ENCODE measurements around the gene CCDC187. TPM values are rescaled to one million over a fixed set of nuclear protein-coding genes. Genes with fewer than 3 reads are reported as not detected.
A peak's percentile ranks its signal among the peaks of the same experiment; 100 is the strongest.

CCDC187 gene
- total and polyA plus RNA-seq, 4 experiments from 2014 or later = not detected

DNA sequence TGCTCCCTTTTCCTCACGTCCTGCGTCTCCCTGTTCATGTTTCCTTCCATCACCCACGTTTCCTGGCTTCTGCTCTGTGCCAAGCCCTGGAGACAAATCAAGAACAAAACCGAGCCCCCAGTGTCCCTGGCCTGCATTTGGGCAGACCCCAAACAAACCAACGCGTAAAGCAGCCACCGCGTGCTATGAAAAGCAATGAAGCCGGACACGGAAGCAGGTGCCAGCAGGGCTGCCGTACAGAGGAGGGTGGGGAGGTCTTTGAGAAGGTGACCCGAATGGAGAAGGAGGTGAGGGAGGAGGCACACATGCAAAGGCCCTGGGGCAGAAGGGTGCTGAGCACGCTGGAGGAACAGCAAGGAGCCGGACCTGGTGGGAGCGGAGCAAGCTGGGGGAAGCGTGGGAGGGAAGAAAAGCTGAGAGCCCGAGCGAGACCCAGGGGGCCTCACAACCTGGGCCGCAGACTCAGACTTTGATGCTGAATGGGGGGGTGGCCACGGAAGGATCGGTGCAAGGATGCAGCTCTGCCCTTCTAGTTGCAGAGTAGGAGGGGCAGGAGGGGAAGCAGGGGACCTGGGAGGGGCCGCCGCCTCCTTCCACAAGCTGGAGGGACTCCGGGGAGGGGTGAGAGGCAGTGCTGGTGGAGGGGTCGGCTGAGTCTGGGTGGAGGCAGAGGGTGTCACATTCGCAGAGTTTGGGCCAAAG, 56.9 kb downstream of the CCDC187 start:
- Histone ChIP-seq H3K27me3 (ENCODE audit: insufficient read depth, low read length) (no peaks in the 10 kb centered on the region), H3K4me1 (ENCODE audit: insufficient read depth, low read length) (peaks cover 35% of the 10 kb centered on the region), H3K9me3 (ENCODE audit: control insufficient read depth in 1 of 2, low read length in 2 of 2) (no peaks in the 10 kb centered on the region), H3K4me3 (ENCODE audit: low read length in 2 of 2) (no peak overlapping the region), H3K36me3 (ENCODE audit: insufficient read depth, low read length) (no peaks in the 10 kb centered on the region), H3K27ac (ENCODE audit: low read depth, low read length) (no peak overlapping the region)
- Mint-ChIP-seq H3K4me1 (peaks cover 24 to 32% (median 27%) of the 10 kb centered on the region in 4 donors), H3K27ac (peak overlapping the region in 3 of 7 donors; percentile 42 to 85 (median 55)), H3K4me3 (peak overlapping the region in 2 of 8 donors; percentile 1 to 20), H3K9me3 (no peaks in the 10 kb centered on the region), H3K36me3 (peaks cover 0 to 5% of the 10 kb centered on the region in 2 donors), H3K27me3 (no peaks in the 10 kb centered on the region)
- intact Hi-C loops (cut with micrococcal nuclease) = loop anchor here (5.0 to 10.0 kb wide), 3 partner anchors 132 to 340 kb away; partner anchors contain the start of genes CAMSAP1, SEC16A and TMEM250
- no peak for DNase-seq
- CTCF ChIA-PET (ENCODE audit: partially characterized antibody) = no interaction called here
- POLR2A ChIA-PET (ENCODE audit: partially characterized antibody) = interaction anchor here (0.9 kb wide), 1 partner anchor 20 kb away, joined by 3 read pairs; no protein-coding TSS in a partner anchor

DNA sequence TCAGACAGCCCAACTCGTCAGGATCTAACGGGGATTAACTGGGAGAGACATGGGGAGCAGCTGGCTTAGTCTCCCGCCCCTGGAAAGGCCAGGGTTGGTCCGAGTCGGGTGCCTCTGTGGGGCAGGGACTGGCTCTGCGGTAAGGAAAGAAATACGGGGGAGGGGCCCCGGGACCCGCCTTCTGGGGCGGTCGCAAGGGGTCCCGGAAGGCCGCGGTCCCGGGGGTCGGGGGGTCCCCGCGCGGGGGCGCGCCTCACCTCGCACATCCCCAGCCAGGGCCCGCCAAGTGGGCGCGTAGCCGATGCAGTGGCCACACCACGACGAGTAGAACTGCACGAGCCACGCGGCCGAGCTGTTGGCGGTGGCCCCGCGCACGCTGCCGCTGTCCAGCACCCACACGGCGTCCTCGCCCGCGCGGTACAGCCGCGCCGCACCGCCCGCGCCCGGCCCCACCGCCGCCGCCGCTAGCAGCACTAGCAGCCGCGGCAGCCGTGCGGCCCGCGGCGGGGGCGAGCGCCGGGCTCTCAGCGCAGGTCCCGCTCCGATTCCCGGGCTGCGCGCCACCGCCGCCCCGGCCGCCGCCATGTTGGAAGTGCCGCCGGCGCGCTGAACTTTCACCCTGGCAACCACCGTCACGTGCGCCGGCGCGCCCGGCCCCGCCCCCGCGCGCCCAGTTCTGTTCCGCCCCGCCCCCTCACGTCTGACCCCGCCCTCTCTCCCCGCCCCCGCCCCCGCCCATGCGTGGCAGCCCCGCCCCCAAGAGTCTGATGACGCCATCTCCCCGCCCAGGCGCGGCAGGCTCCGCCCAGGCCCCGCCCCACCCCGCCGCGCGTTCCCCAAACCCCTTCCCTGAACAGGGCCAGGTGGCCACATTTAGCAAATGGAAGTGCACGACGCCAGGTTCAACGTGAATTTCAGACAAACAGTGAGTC, 58.4 kb downstream of the CCDC187 start, which contains the start of gene QSOX2:
QSOX2 (minus strand) TSS at position 594 of the 932 bp plus-strand sequence; CDS start at position 585, 9 bp downstream.
- Mint-ChIP-seq H3K27ac (peak within 1 kb of the TSS; percentile 85 to 94 (median 92)), H3K9me3 (no peaks in the 10 kb centered on the region), H3K27me3 (no peaks in the 10 kb centered on the region), H3K36me3 (peaks cover 0 to 8% of the 10 kb centered on the region in 2 donors), H3K4me3 (peak within 1 kb of the TSS; percentile 91 to 97 (median 94)), H3K4me1 (peaks cover 25 to 40% (median 32%) of the 10 kb centered on the region in 4 donors)
- peaks cover 35% of the 10 kb centered on the region for H3K4me1 ChIP-seq (ENCODE audit: insufficient read depth, low read length)
- ChIA-PET CTCF (ENCODE audit: partially characterized antibody) (interaction anchor here (0.7 to 0.9 kb wide), 2 partner anchors 21 to 117 kb away, joined by 3 read pairs; no protein-coding TSS in a partner anchor), POLR2A (ENCODE audit: partially characterized antibody) (interaction anchor here (1.0 to 1.5 kb wide), 3 partner anchors 20 to 22 kb away, joined by 3 to 10 read pairs (median 3); no protein-coding TSS in a partner anchor)
- no peaks in the 10 kb centered on the region for H3K27me3 ChIP-seq (ENCODE audit: insufficient read depth, low read length)
- peak; percentile 78 to 89 (median 84) for DNase-seq
- intact Hi-C loops (cut with micrococcal nuclease) = loop anchor here (1.0 to 10.0 kb wide), 6 partner anchors 22 to 338 kb away; partner anchors contain the start of genes CAMSAP1, DNLZ, SEC16A and TMEM250
- no peaks in the 10 kb centered on the region for H3K9me3 ChIP-seq (ENCODE audit: control insufficient read depth in 1 of 2, low read length in 2 of 2)
- peak within 1 kb of the TSS; percentile 32 for H3K27ac ChIP-seq (ENCODE audit: low read depth, low read length)
- peak within 1 kb of the TSS; percentile 50 to 57 for H3K4me3 ChIP-seq (ENCODE audit: low read length in 2 of 2)
- H3K36me3 ChIP-seq (ENCODE audit: insufficient read depth, low read length) = no peaks in the 10 kb centered on the region

DNA sequence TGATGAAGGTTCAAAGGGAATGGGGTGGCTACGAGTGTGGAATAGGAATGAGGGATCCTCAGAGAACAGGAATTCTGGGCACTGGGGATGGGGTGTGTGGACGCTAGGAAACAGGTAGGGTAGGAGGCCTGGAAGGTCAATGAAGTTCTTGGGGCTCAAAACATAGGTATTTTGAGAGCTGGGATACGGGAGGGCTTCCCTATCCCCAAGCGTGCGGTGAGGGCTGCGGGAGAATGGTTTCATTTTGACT, 59.0 kb downstream of the CCDC187 start:
- Histone ChIP-seq H3K9me3 (ENCODE audit: control insufficient read depth in 1 of 2, low read length in 2 of 2) (no peaks in the 10 kb centered on the region), H3K4me3 (ENCODE audit: low read length in 2 of 2) (peak overlapping the region; percentile 50 to 57), H3K36me3 (ENCODE audit: insufficient read depth, low read length) (no peaks in the 10 kb centered on the region), H3K27me3 (ENCODE audit: insufficient read depth, low read length) (no peaks in the 10 kb centered on the region), H3K27ac (ENCODE audit: low read depth, low read length) (peak overlapping the region; percentile 32), H3K4me1 (ENCODE audit: insufficient read depth, low read length) (peaks cover 35% of the 10 kb centered on the region)
- H3K27ac Mint-ChIP-seq = peak overlapping the region; percentile 76 to 94 (median 91)
- H3K36me3 Mint-ChIP-seq = peaks cover 0 to 8% of the 10 kb centered on the region in 2 donors
- no peaks in the 10 kb centered on the region for H3K27me3 Mint-ChIP-seq
- CTCF ChIA-PET (ENCODE audit: partially characterized antibody) = interaction anchor here (0.7 to 0.9 kb wide), 2 partner anchors 20 to 118 kb away, joined by 3 read pairs; no protein-coding TSS in a partner anchor
- H3K9me3 Mint-ChIP-seq = no peaks in the 10 kb centered on the region
- H3K4me1 Mint-ChIP-seq = peaks cover 25 to 40% (median 32%) of the 10 kb centered on the region in 4 donors
- intact Hi-C loops (cut with micrococcal nuclease) = loop anchor here (1.0 to 10.0 kb wide), 6 partner anchors 22 to 338 kb away; partner anchors contain the start of genes CAMSAP1, DNLZ, SEC16A and TMEM250
- POLR2A ChIA-PET (ENCODE audit: partially characterized antibody) = interaction anchor here (1.0 to 1.5 kb wide), 3 partner anchors 19 to 22 kb away, joined by 3 to 10 read pairs (median 3); no protein-coding TSS in a partner anchor
- H3K4me3 Mint-ChIP-seq = peak overlapping the region; percentile 91 to 97 (median 94)
- no peak for DNase-seq

DNA sequence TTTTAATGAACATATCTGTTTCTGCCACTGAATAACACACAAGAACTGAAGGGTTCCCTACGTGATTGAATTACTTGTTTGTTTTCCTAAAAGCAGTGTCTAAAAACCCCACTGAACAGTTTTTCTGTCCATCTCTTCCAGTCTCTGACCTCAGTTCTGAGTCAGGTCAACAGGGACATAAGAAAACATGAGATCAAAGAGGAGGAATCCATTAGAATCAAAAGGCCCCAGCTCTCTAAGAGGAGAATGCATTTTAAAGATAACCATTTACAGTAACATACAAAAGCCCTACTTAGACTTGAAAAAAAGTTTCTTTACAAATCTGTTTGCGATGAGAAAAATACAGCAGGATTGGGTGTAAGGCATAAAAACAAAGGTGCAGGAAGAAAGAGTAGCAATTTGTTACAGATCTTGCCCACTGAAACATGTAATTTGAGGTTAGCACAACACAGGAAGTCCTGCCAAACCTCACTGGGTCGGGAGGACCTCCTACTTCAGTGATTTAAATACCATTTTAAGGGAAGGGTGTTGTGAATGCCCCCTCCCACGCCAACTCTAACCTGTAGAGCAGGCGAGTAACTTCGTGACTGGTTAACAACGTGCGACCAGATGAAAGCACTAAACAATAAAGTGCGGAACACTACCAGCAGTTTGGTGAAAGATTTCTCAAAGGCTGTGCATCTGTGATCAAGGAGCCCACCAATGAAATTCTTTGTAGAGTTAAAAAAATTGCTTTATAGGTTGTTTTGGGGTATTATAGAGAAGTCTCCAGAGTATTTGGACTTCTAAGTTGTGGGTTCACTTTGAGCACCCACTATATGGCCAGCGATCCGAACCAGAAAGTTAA, 59.5 kb downstream of the CCDC187 start:
- Mint-ChIP-seq H3K27me3 (no peaks in the 10 kb centered on the region), H3K4me1 (peaks cover 26 to 44% (median 33%) of the 10 kb centered on the region in 4 donors), H3K36me3 (peaks cover 0 to 8% of the 10 kb centered on the region in 2 donors), H3K4me3 (peak overlapping the region; percentile 91 to 97 (median 94)), H3K9me3 (no peaks in the 10 kb centered on the region), H3K27ac (peak overlapping the region; percentile 76 to 94 (median 91))
- Histone ChIP-seq H3K4me1 (ENCODE audit: insufficient read depth, low read length) (peaks cover 35% of the 10 kb centered on the region), H3K4me3 (ENCODE audit: low read length in 2 of 2) (peak overlapping the region; percentile 50 to 57), H3K27me3 (ENCODE audit: insufficient read depth, low read length) (no peaks in the 10 kb centered on the region), H3K9me3 (ENCODE audit: control insufficient read depth in 1 of 2, low read length in 2 of 2) (no peaks in the 10 kb centered on the region), H3K36me3 (ENCODE audit: insufficient read depth, low read length) (no peaks in the 10 kb centered on the region), H3K27ac (ENCODE audit: low read depth, low read length) (peak overlapping the region; percentile 32)
- peak in 4 of 5 donors; percentile 35 to 51 (median 46) for DNase-seq
- ChIA-PET CTCF (ENCODE audit: partially characterized antibody) (interaction anchor here (0.7 to 0.9 kb wide), 2 partner anchors 19 to 119 kb away, joined by 3 read pairs; no protein-coding TSS in a partner anchor), POLR2A (ENCODE audit: partially characterized antibody) (interaction anchor here (1.0 to 1.3 kb wide), 2 partner anchors 19 to 23 kb away, joined by 3 to 10 read pairs; no protein-coding TSS in a partner anchor)
- intact Hi-C loops (cut with micrococcal nuclease) = loop anchor here (10.0 kb wide), 1 partner anchor 130 kb away; the partner anchor contains the start of gene TMEM250

DNA sequence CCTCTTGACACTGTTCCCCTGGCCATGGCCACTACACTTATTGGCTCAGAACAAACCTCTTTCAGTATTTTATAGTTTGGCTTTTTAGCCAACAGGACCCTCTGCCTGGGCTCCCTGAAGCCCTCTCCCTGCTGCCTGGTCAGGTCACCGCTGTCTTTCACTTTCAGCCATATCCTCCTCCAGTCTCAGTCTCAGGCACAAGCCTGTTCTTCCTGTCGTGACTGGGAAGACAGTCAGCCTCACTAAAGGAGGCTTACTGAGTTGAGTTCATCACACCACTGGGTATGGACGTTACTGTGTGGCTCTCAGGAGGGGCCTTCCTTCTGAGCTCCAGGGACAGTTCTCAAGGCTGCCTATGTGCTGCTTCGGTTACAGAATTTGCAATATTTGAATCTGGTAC, 60.3 kb downstream of the CCDC187 start:
- H3K36me3 Mint-ChIP-seq = peaks cover 0 to 8% of the 10 kb centered on the region in 2 donors
- peaks cover 35% of the 10 kb centered on the region for H3K4me1 ChIP-seq (ENCODE audit: insufficient read depth, low read length)
- H3K4me3 Mint-ChIP-seq = peak overlapping the region; percentile 9 to 97 (median 94)
- H3K4me3 ChIP-seq (ENCODE audit: low read length in 2 of 2) = no peak overlapping the region
- no peaks in the 10 kb centered on the region for H3K9me3 Mint-ChIP-seq
- peak overlapping the region; percentile 70 to 94 (median 91) for H3K27ac Mint-ChIP-seq
- no peaks in the 10 kb centered on the region for H3K36me3 ChIP-seq (ENCODE audit: insufficient read depth, low read length)
- POLR2A ChIA-PET (ENCODE audit: partially characterized antibody) = interaction anchor here (1.3 kb wide), 1 partner anchor 23 kb away, joined by 7 read pairs; no protein-coding TSS in a partner anchor
- CTCF ChIA-PET (ENCODE audit: partially characterized antibody) = no interaction called here
- no peaks in the 10 kb centered on the region for H3K27me3 ChIP-seq (ENCODE audit: insufficient read depth, low read length)
- peaks cover 26 to 48% (median 34%) of the 10 kb centered on the region in 4 donors for H3K4me1 Mint-ChIP-seq
- no peaks in the 10 kb centered on the region for H3K9me3 ChIP-seq (ENCODE audit: control insufficient read depth in 1 of 2, low read length in 2 of 2)
- intact Hi-C loops (cut with micrococcal nuclease) = loop anchor here (10.0 kb wide), 1 partner anchor 129 kb away; the partner anchor contains the start of gene TMEM250
- H3K27ac ChIP-seq (ENCODE audit: low read depth, low read length) = peak overlapping the region; percentile 19
- no peak for DNase-seq
- H3K27me3 Mint-ChIP-seq = no peaks in the 10 kb centered on the region

Measured in CD4-positive, alpha-beta memory T cell (primary cell).